GM21367 (cell line): ENCODE results near the gene IGFBPL1.

Source experiments
- ATAC-seq: cut with Tn5 transposase; IDR thresholded peaks from one replicate; pipeline ENCODE4 v1.9.1; 2021; ENCODE audit not compliant: unreplicated experiment

Gene IGFBPL1

GRCh38 chr9:38432922-38433510 is 8.8 kb upstream of the IGFBPL1 start:
- no peak for ATAC-seq

GRCh38 chr9:38431116-38431515 is 6.9 kb upstream of the IGFBPL1 start:
- ATAC-seq: no peak

- no peak for ATAC-seq
Observed at GRCh38 chr9:38428062-38428461, 3.8 kb upstream of the IGFBPL1 start.

GRCh38 chr9:38424918-38425317 is 664 bp upstream of the IGFBPL1 start:
- ATAC-seq: no peak

- no peak for ATAC-seq
Observed at GRCh38 chr9:38423273-38423972, 831 bp downstream of the IGFBPL1 start.

GRCh38 chr9:38422555-38423260 is 1.5 kb downstream of the IGFBPL1 start:
- no peak for ATAC-seq

- ATAC-seq: no peak
Observed at GRCh38 chr9:38421498-38422211, 2.6 kb downstream of the IGFBPL1 start.

GRCh38 chr9:38419181-38419580 is 5.1 kb downstream of the IGFBPL1 start:
- no peak for ATAC-seq

GRCh38 chr9:38418366-38418765 is 5.9 kb downstream of the IGFBPL1 start:
- ATAC-seq: no peak

- no peak for ATAC-seq
Observed at GRCh38 chr9:38417003-38417945, 7.0 kb downstream of the IGFBPL1 start.

- ATAC-seq: no peak
Observed at GRCh38 chr9:38416461-38416860, 7.8 kb downstream of the IGFBPL1 start.

GRCh38 chr9:38415856-38416255 is 8.4 kb downstream of the IGFBPL1 start:
- no peak for ATAC-seq

GRCh38 chr9:38414040-38414723 is 10.1 kb downstream of the IGFBPL1 start:
- ATAC-seq: no peak

GRCh38 chr9:38413283-38413682 is 11.0 kb downstream of the IGFBPL1 start:
- ATAC-seq: no peak

- ATAC-seq: no peak
Observed at GRCh38 chr9:38412751-38413150, 11.5 kb downstream of the IGFBPL1 start.

GRCh38 chr9:38408719-38409118 is 15.5 kb downstream of the IGFBPL1 start:
- ATAC-seq: no peak

GRCh38 chr9:38406476-38407186 is 17.6 kb downstream of the IGFBPL1 start:
- ATAC-seq: no peak

GRCh38 chr9:38405785-38406184 is 18.5 kb downstream of the IGFBPL1 start:
- ATAC-seq: no peak

- ATAC-seq: no peak
Observed at GRCh38 chr9:38404314-38404713, 19.9 kb downstream of the IGFBPL1 start.
